ENCODE results near the gene BAHCC1. TPM values are rescaled to one million over a fixed set of nuclear protein-coding genes. Genes with fewer than 3 reads are reported as not detected.

The BAHCC1 gene
- total and polyA plus RNA-seq, 2 donors (not counting 3 experiments of a cell fraction or from before 2014, with no cell fraction given), result 4.7 to 11.6 TPM

GRCh38 chr17:81502471-81503017, 107.3 kb downstream of the BAHCC1 start:
- DNase-seq (ENCODE audit: low read depth, low spot score) (no peak), FAIRE-seq (no peak)
- dilution Hi-C loops (cut with MboI; ENCODE audit: extremely low pct_ligation_motif_present, low sequenced_read_pairs), result no loop called here
- Histone ChIP-seq H3K4me3 (replicated peaks in 1 of 3; ENCODE audit: insufficient read depth in 1 of 3, low read depth in 1 of 3, low read length in 3 of 3) (no peak overlapping the region), H3K36me3 (ENCODE audit: control insufficient read depth in 2 of 2, extremely low read depth in 1 of 2, insufficient read depth in 2 of 2, low read length in 2 of 2) (no peaks in the 10 kb centered on the region), H2AFZ (ENCODE audit: low read depth, low read length) (no peak overlapping the region), H3K9me1 (replicated peaks; ENCODE audit: control insufficient read depth, extremely low read depth, insufficient read depth, low read length) (no peaks in the 10 kb centered on the region), H3K9ac (replicated peaks; ENCODE audit: extremely low read depth, insufficient read depth, low read length) (no peak overlapping the region), H3K9me3 (replicated peaks; ENCODE audit: control insufficient read depth, insufficient read depth, low read length) (no peaks in the 10 kb centered on the region), H3K4me1 (ENCODE audit: control insufficient read depth, extremely low read depth, insufficient read depth, low read length) (no peaks in the 10 kb centered on the region), H3K79me2 (ENCODE audit: control insufficient read depth, insufficient read depth, low read length) (no peaks in the 10 kb centered on the region), H4K20me1 (replicated peaks; ENCODE audit: control insufficient read depth, extremely low read depth, insufficient read depth, low read length) (no peaks in the 10 kb centered on the region), H3K27ac (ENCODE audit: insufficient read depth, low read depth, low read length) (no peak overlapping the region), H3K4me2 (ENCODE audit: insufficient read depth, low read length) (no peak overlapping the region), H3K27me3 (ENCODE audit: control insufficient read depth in 2 of 2, insufficient read depth in 2 of 2, low read length in 2 of 2) (peaks cover 0 to 2% of the 10 kb centered on the region in 2 experiments)
- BruUV-seq (replicated peaks), result no TSS peak
- intact Hi-C loops (cut with micrococcal nuclease), result no loop called here
- TF ChIP-seq MYC (IDR thresholded peaks at IDR 0.05; ENCODE audit: low read depth, low read length), result no peak
- TF ChIP-seq FOS (IDR thresholded peaks at IDR 0.05; ENCODE audit: borderline replicate concordance, insufficient read depth, low read length), result no peak
- TF ChIP-seq MAX (IDR thresholded peaks at IDR 0.05; ENCODE audit: insufficient read depth, insufficient read length), result no peak
- CTCF ChIA-PET, result no interaction called here
- POLR2A ChIA-PET, result interaction anchor here (1.3 kb wide), 1 partner anchor 10 kb away, joined by 4 read pairs; the partner anchor contains the start of gene ACTG1

DNA sequence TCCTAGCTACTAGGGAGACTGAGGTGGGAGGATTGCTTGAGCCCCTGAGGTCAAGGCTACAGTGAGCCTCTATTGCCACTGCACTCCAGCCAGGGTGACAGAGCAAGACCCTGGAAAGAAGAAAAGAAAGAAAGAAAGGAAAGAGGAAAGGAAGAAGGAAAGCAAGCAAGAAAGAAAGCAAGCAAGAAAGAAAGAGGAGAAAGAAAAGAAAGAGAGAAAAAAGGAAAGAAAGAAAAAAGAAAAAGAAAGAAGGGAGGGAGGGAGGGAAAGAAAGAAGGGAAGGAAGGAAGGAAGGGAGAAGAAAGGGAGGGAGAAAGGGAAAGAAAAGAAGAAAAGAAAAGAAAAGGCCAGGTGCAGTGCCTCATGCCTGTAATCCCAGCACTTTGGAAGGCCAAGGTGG, 108.4 kb downstream of the BAHCC1 start:
- TF ChIP-seq FOS (IDR thresholded peaks at IDR 0.05; ENCODE audit: borderline replicate concordance, insufficient read depth, low read length), result no peak
- TF ChIP-seq JUN (IDR thresholded peaks at IDR 0.05; ENCODE audit: borderline replicate concordance, insufficient read depth, insufficient read length, low read depth), result no peak
- TF ChIP-seq MYC (IDR thresholded peaks at IDR 0.05; ENCODE audit: low read depth, low read length), result no peak
- no peak for TF ChIP-seq GATA2 (IDR thresholded peaks at IDR 0.05; ENCODE audit: insufficient read depth, insufficient read length, low read depth, low read length)
- TF ChIP-seq MAX (IDR thresholded peaks at IDR 0.05; ENCODE audit: insufficient read depth, insufficient read length), result no peak
- TF ChIP-seq CTCF (IDR thresholded peaks at IDR 0.05; ENCODE audit: extremely low read depth in 1 of 2, insufficient read depth in 1 of 2, low read depth in 1 of 2, low read length in 2 of 2), result no peak
- TF ChIP-seq POLR2AphosphoS5 (IDR thresholded peaks at IDR 0.05; ENCODE audit: insufficient read depth, low read depth, low read length), result no peak
- no peak for TF ChIP-seq EZH2 (IDR thresholded peaks at IDR 0.05; ENCODE audit: borderline replicate concordance, low read depth, low read length, severe bottlenecking)
- no peak for TF ChIP-seq POLR2A (IDR thresholded peaks at IDR 0.05; ENCODE audit: low read depth, low read length)
- Histone ChIP-seq H3K27ac (ENCODE audit: insufficient read depth, low read depth, low read length) (no peak overlapping the region), H3K4me3 (replicated peaks in 1 of 3; ENCODE audit: insufficient read depth in 1 of 3, low read depth in 1 of 3, low read length in 3 of 3) (no peak overlapping the region), H3K27me3 (ENCODE audit: control insufficient read depth in 2 of 2, insufficient read depth in 2 of 2, low read length in 2 of 2) (no peaks in the 10 kb centered on the region), H3K79me2 (ENCODE audit: control insufficient read depth, insufficient read depth, low read length) (no peaks in the 10 kb centered on the region), H4K20me1 (replicated peaks; ENCODE audit: control insufficient read depth, extremely low read depth, insufficient read depth, low read length) (no peaks in the 10 kb centered on the region), H3K9ac (replicated peaks; ENCODE audit: extremely low read depth, insufficient read depth, low read length) (no peak overlapping the region), H3K36me3 (ENCODE audit: control insufficient read depth in 2 of 2, extremely low read depth in 1 of 2, insufficient read depth in 2 of 2, low read length in 2 of 2) (peaks cover 0 to under 1% of the 10 kb centered on the region in 2 experiments), H3K9me1 (replicated peaks; ENCODE audit: control insufficient read depth, extremely low read depth, insufficient read depth, low read length) (no peaks in the 10 kb centered on the region), H2AFZ (ENCODE audit: low read depth, low read length) (no peak overlapping the region), H3K9me3 (replicated peaks; ENCODE audit: control insufficient read depth, insufficient read depth, low read length) (no peaks in the 10 kb centered on the region), H3K4me1 (ENCODE audit: control insufficient read depth, extremely low read depth, insufficient read depth, low read length) (no peaks in the 10 kb centered on the region), H3K4me2 (ENCODE audit: insufficient read depth, low read length) (no peak overlapping the region)
- BruUV-seq (replicated peaks), result no TSS peak
- dilution Hi-C loops (cut with MboI; ENCODE audit: extremely low pct_ligation_motif_present, low sequenced_read_pairs) (no loop called here), intact Hi-C loops (cut with micrococcal nuclease) (no loop called here)
- CTCF ChIA-PET, result no interaction called here
- POLR2A ChIA-PET, result interaction anchor here (1.3 kb wide), 1 partner anchor 9 kb away, joined by 4 read pairs; the partner anchor contains the start of gene ACTG1
- FAIRE-seq (no peak), DNase-seq (ENCODE audit: low read depth, low spot score) (no peak)

All from endothelial cell of umbilical vein (primary cell).